GM06990 (cell line): ENCODE measurements around the gene RWDD2A.
"Not testable (repeated sequence)": the region's sequence is repeated elsewhere in the genome, so short reads cannot be mapped to it uniquely, and the experiment has no call there.

Experiments used
- DNase-seq: peaks from one replicate; pipeline ENCODE4 v3.0.0-alpha.2; 2011; ENCODE audit not compliant: insufficient read length; ENCODE audit errors: extremely low read depth
- H3K27me3 ChIP-seq: replicated peaks from 2 replicates; pipeline ENCODE4 v1.6.0; 2011; ENCODE audit warnings: low read length; ENCODE audit not compliant: control insufficient read depth, insufficient read depth
- H3K36me3 ChIP-seq: 2 replicates; pipeline ENCODE4 v1.5.1; 2011; ENCODE audit warnings: low read length; ENCODE audit not compliant: control insufficient read depth, insufficient read depth
- H3K4me3 ChIP-seq: replicated peaks from 2 replicates; pipeline ENCODE4 v1.5.1; 2011; ENCODE audit warnings: low read depth, mild to moderate bottlenecking, control low read depth, low read length
- CTCF ChIP-seq: IDR thresholded peaks from 2 replicates; pipeline ENCODE4 v1.5.1; 2011; ENCODE audit warnings: low read length, control low read depth, mild to moderate bottlenecking, inconsistent platforms; ENCODE audit not compliant: insufficient read depth, poor library complexity, severe bottlenecking

The RWDD2A gene

GRCh38 chr6:83180426-83180950, 12.7 kb upstream of the RWDD2A start:
- H3K4me3 ChIP-seq = no peak overlapping the region
- DNase-seq = no peak
- H3K36me3 ChIP-seq = peaks cover 13% of the 10 kb centered on the region
- no peak for TF ChIP-seq CTCF
- H3K27me3 ChIP-seq = no peaks in the 10 kb centered on the region

GRCh38 chr6:83182114-83182513, 11.0 kb upstream of the RWDD2A start:
- DNase-seq = no peak
- Histone ChIP-seq H3K4me3 (no peak overlapping the region), H3K27me3 (no peaks in the 10 kb centered on the region), H3K36me3 (peaks cover 11% of the 10 kb centered on the region)
- TF ChIP-seq CTCF = no peak

GRCh38 chr6:83183082-83183828, 9.9 kb upstream of the RWDD2A start:
- H3K36me3 ChIP-seq = peaks cover 11% of the 10 kb centered on the region
- H3K27me3 ChIP-seq = no peaks in the 10 kb centered on the region
- no peak for TF ChIP-seq CTCF
- no peak for DNase-seq
- H3K4me3 ChIP-seq = no peak overlapping the region

- Histone ChIP-seq H3K4me3 (no peak overlapping the region), H3K27me3 (no peaks in the 10 kb centered on the region), H3K36me3 (peaks cover 16% of the 10 kb centered on the region)
- no peak for DNase-seq
- no peak for TF ChIP-seq CTCF
These were observed 8.1 kb upstream of the RWDD2A start for GRCh38 chr6:83185096-83185495.

- no peak overlapping the region for H3K4me3 ChIP-seq
- no peak for DNase-seq
- H3K36me3 ChIP-seq = peaks cover 8% of the 10 kb centered on the region
- TF ChIP-seq CTCF = no peak
- no peaks in the 10 kb centered on the region for H3K27me3 ChIP-seq
These were observed 4.7 kb upstream of the RWDD2A start for GRCh38 chr6:83188501-83188900.

- no peak for DNase-seq
- TF ChIP-seq CTCF = no peak
- Histone ChIP-seq H3K27me3 (no peaks in the 10 kb centered on the region), H3K36me3 (peaks cover 8% of the 10 kb centered on the region), H3K4me3 (no peak overlapping the region)
These were observed 2.5 kb upstream of the RWDD2A start for GRCh38 chr6:83190626-83191025.

- peak overlapping the region; percentile 93 for H3K4me3 ChIP-seq
- not testable (repeated sequence) for H3K27me3 ChIP-seq, DNase-seq, H3K36me3 ChIP-seq
These were observed 1.2 kb upstream of the RWDD2A start for GRCh38 chr6:83191974-83192373.
